ENCODE results near the gene HAUS6. TPM values are rescaled to one million over a fixed set of nuclear protein-coding genes. Genes with fewer than 3 reads are reported as not detected.

Gene HAUS6, protein sequence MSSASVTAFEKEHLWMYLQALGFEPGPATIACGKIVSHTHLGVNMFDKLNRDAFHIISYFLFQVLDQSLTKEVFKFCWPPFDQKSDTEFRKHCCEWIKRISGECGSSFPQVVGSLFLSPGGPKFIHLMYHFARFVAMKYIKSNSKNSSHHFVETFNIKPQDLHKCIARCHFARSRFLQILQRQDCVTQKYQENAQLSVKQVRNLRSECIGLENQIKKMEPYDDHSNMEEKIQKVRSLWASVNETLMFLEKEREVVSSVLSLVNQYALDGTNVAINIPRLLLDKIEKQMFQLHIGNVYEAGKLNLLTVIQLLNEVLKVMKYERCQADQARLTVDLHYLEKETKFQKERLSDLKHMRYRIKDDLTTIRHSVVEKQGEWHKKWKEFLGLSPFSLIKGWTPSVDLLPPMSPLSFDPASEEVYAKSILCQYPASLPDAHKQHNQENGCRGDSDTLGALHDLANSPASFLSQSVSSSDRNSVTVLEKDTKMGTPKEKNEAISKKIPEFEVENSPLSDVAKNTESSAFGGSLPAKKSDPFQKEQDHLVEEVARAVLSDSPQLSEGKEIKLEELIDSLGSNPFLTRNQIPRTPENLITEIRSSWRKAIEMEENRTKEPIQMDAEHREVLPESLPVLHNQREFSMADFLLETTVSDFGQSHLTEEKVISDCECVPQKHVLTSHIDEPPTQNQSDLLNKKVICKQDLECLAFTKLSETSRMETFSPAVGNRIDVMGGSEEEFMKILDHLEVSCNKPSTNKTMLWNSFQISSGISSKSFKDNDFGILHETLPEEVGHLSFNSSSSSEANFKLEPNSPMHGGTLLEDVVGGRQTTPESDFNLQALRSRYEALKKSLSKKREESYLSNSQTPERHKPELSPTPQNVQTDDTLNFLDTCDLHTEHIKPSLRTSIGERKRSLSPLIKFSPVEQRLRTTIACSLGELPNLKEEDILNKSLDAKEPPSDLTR
- 9.7 and 17.6 TPM in 2 replicates for total RNA-seq

DNA sequence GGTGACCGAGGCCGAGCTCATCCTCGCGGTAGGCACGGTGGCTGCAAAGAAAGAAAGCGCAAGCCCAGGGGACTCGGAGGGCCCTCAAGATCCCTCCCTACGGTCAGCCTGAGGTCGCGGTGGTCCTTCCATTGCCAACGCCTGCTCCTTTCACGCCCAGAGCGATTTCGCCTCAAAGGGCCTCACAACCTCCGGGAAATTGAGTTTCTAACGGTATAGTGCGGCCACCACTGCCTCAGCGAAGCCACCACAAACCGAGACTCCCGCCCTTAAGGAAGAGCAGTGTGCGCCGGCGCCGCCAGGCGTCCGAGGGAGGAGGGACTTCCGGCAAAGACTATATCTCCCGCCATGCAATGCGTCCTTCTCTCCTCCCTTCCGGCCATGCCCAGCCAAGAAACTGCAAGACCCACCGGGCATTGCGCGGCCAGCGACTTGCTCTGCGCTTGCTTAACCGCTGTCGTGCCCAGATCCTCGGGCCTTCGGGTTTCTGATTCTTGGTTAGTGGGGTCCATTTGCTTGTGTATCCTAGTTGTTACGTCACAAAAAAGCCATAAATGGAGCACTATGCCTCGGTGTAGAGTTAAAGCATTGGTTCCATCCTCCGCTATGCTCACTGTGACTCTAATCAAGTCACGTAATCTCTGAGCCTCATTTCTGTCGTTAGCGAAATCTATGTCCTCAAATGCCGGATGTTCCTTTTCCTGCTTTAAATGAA, at the start of gene HAUS6:
Gene HAUS6 (minus strand): TSS at position 274 of the 715 bp plus-strand sequence. CDS start 253 bp downstream, at position 21.

DNA sequence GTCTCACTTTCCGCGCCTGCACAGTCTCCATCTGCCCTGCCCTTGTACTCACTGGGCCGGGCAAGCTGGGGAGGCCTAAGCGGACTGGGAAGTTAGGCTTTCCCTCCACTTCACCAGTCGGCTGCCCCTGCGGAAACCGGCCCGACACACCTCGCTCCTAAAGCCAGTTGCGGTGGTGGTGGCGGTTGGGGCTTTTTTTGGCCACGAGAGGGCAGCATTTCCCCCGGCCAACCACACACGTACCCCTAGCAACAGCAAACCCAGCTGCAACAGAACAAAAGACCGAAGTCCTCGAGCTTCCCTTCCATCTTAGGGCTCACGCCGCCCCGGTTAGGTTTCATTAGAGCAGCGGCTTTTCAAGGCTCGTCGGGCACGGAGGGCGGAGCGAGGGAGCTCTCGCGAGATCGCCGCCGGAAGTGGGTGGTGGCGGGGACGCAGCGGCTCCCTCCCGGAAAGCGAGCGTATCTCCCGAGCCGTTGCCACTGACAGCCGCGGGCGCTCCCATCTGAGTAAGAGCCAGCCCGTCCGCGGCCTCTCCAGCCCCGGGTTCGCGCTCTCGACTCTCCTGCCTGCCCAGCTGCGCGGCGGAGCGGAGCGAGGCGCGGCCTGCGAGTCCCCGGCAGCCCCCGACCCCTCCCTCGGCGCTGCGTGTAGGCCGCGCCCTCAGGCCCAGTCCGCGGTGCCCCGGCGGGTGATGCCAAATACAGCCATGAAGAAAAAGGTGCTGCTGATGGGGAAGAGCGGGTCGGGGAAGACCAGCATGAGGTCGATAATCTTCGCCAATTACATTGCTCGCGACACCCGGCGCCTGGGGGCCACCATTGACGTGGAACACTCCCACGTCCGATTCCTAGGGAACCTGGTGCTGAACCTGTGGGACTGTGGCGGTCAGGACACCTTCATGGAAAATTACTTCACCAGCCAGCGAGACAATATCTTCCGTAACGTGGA, 53.5 kb downstream of the HAUS6 start, which contains the start of gene RRAGA:
Gene RRAGA (plus strand): TSS at position 462 of the 951 bp plus-strand sequence. CDS start 233 bp downstream, at position 695.

DNA sequence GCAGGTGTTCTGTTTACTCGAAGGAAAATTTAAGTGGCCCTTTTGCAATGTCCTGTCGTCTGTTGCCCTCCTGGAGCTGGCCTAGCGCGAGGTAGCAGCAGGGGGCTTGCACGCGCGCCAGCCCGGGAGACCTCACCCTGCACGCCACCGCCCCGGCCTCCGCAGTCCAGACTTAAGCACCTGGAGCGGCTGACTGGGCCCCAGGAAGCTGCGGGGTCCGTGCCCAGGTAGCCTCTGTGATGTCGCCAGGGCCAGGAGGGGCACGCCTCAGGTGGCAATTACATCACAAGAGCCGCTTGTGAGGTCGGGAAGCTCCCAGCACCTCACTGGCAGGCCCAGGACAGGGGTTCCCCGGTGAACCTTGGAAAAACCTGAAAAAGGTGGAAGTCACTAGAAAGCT, 69.7 kb downstream of the HAUS6 start, which contains the start of gene SAXO1:
Gene SAXO1 (minus strand): TSS at position 195 of the 400 bp plus-strand sequence. CDS start 301 bp downstream, outside the sequence.

Other genes with a start within 250 kb of the HAUS6 start
- under 0.01 TPM in 1 of 2 replicates, not detected in the other for gene SAXO1, start 69.7 kb downstream of the HAUS6 start, total RNA-seq
- gene RRAGA, start 53.5 kb downstream of the HAUS6 start, total RNA-seq = 35.6 and 48.1 TPM in 2 replicates
- 58.4 and 205 TPM in 2 replicates for gene PLIN2, start 24.6 kb upstream of the HAUS6 start, total RNA-seq
- gene DENND4C, start 127.8 kb upstream of the HAUS6 start, total RNA-seq = 66.9 and 98.9 TPM in 2 replicates

Data from bladder microvascular endothelial cell (primary cell).